HFF-Myc (cell line): Measurements from ENCODE around the gene AKAP10.

Experiments
- DNase-seq: peaks from one replicate; pipeline ENCODE4 v3.0.0-alpha.2; 2011; ENCODE audit warnings: low read depth; ENCODE audit errors: extremely low read depth
- H3K4me3 ChIP-seq: replicated peaks from 2 replicates; pipeline ENCODE4 v1.5.1; 2011; ENCODE audit warnings: low read depth, mild to moderate bottlenecking, control low read depth, low read length
- TF ChIP-seq, protein P1 (sequence below): IDR thresholded peaks from 2 replicates; pipeline ENCODE4 v1.5.1; 2012; ENCODE audit warnings: mild to moderate bottlenecking, low read depth, low read length, control low read depth; ENCODE audit errors: missing control alignments

AKAP10 gene

DNA sequence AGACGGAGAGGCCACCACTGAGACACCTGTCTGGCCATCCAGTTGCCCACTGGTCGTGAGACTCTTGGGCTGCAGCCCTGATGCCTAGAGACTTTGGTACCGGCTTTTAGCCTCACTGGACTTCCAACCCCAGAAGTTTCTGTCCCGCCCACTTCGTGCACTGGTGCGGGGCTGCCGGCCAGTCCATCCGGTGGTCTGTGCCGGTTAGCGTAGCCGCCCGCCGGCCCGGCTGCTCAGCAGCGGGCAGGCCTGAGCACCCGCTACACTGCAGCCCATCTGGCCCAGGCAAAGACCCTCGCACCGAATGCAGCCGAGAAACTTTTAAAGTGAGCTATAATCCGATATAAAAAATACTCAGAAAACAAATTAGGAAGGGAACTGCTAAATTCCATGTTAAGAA, 30.7 kb downstream of the AKAP10 start:
- no peak for DNase-seq
- no peak overlapping the region for H3K4me3 ChIP-seq
- TF ChIP-seq, protein P1, sequence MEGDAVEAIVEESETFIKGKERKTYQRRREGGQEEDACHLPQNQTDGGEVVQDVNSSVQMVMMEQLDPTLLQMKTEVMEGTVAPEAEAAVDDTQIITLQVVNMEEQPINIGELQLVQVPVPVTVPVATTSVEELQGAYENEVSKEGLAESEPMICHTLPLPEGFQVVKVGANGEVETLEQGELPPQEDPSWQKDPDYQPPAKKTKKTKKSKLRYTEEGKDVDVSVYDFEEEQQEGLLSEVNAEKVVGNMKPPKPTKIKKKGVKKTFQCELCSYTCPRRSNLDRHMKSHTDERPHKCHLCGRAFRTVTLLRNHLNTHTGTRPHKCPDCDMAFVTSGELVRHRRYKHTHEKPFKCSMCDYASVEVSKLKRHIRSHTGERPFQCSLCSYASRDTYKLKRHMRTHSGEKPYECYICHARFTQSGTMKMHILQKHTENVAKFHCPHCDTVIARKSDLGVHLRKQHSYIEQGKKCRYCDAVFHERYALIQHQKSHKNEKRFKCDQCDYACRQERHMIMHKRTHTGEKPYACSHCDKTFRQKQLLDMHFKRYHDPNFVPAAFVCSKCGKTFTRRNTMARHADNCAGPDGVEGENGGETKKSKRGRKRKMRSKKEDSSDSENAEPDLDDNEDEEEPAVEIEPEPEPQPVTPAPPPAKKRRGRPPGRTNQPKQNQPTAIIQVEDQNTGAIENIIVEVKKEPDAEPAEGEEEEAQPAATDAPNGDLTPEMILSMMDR = no peak

DNA sequence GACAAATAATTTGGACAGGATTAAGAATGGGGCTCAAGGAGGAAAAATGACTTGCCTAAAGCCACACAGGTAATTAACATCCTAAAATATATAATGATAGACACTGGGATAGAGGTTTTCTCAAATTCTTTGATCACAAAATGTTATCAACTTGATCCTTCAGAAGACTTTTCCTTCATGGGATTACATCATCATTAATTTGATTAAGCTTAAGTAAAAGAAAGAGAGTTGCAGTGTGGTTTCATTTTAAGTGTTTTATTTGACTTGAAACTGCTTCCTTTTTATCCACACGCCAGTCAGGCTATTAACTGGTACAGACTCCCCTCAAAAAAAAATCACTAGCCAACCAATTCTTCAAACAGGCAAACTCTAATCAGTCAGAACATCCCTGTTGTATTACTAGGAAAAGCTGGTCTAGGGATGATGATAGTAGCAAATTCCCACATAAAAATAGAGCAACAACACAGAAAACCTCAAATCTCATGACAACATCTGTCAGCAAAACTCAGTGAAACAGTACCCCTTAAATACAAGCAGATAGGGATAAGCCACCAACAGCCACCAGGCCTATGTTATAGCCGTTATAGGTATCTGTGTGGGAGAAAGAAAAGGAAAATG, 32.5 kb downstream of the AKAP10 start:
- TF ChIP-seq, protein P1 = no peak
- DNase-seq = no peak

DNA sequence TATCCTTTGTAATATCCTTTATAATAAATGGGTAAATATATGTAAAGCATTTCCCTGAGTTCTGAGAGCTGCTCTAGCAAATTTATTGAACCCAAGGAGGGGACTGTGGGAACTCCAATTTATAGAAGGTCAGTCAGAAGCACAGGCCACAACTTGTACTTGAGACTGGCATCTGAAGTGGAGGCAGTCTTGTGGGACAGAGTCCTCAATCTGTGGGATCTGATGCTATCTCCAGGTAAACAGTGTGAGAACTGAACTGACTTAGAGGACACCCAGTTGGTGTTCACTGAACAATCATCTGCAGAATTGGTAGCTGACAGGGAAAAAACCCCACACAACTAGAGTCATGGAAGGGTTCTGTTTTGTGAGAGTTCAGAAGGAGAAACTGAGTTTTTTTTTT, 34.0 kb downstream of the AKAP10 start:
- no peak overlapping the region for H3K4me3 ChIP-seq
- no peak for DNase-seq
- TF ChIP-seq, protein P1 = no peak

More for the DNA sequence above, 32.5 kb downstream of the AKAP10 start:
- no peak overlapping the region for H3K4me3 ChIP-seq

DNA sequence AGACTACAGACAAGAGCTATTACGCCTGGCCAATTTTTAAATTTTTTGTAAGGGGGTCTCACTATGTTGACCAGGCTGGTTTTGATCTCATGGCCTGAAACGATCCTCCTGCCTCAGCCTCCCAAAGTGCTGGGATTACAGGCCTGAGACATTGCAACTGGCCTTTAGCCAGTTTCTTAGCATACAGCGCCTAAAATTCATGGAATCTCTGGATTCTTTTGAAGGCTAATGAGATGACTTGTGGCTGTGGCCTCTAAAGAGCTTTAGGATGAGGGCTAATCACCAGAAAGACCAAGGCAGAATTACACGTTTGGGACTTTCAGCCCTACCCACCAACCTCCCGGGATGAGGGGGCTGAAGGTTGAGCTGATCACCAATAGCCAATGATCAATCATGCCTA, 34.6 kb downstream of the AKAP10 start:
- no peak for DNase-seq
- no peak overlapping the region for H3K4me3 ChIP-seq

DNA sequence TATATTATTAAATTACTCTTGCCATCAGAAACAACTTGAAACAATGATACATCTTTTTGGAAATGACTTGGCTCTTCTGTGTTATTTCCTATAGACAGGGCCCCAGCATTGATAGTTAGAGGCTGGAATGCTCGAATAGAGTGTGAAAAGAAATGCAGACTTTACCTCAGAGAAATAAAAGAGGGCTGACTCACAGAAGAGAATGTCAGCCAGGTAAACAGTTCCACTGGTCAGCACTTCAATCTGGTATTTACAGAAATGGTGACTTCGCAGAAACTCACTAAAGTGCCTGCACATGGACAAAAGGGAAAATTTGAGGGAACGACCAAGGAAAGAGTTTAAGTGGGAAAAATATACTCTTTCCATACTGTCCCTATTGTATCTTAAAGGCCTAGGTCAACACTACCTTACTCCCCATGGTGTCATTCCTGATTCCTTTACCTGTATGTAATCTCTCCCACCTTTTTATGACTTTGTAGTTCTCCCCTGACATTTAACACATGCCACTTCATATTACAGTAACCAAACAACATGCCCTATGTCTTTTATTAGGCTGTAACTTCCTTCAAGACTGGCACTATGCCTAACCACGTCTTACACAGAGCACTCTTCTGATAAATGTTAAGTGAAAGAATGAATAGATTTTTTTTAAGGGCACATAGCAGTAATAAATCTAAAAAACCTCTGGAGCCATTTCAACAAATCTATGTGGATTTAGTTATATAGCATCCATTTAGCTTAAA, 36.7 kb downstream of the AKAP10 start:
- peak; percentile 31 for DNase-seq
- no peak overlapping the region for H3K4me3 ChIP-seq
- TF ChIP-seq, protein P1 = no peak

More for the DNA sequence above, 34.6 kb downstream of the AKAP10 start:
- TF ChIP-seq, protein P1 = no peak

DNA sequence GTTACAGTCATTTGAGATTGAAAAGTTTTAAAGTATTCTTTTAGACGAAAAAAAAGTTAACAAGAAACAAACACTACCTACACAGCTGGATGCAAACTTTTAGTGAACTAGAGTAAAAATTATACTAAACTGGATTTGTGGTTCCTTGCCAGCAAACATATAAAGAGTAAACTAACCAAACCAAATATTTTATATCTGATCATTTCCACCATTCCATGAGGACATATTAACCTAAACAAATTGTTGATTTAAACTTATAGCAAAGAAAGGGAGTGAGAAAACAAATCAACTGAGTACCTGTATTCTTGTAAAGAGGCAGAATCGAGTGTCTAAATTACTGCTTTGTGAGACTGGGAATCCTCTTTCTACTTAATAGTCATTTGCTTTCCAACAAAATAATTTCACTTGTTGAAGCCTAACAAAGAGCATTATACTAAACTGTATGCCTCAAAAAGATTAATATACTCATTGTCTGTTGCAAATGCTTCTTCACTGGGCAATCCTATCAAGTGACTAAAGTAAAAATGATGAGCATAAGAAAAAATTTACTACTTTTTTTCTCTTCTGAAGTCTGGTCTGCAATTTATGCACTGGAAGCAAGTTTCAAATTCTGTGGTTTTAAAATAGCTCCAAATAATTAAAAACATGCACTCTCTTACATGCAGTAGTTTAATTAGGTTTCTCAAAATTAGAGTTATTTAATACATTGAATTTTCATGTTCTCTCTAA, 37.5 kb downstream of the AKAP10 start:
- DNase-seq = no peak
- H3K4me3 ChIP-seq = no peak overlapping the region
- TF ChIP-seq, protein P1 = no peak
